Activated CD4-positive, alpha-beta memory T cell treated with anti-CD3 and anti-CD28 coated beads for 36 hours (primary cell): ENCODE measurements around the gene MMAA. TPM values are rescaled to one million over a fixed set of nuclear protein-coding genes. Genes with fewer than 3 reads are reported as not detected.
"Not testable (repeated sequence)": the region's sequence is repeated elsewhere in the genome, so short reads cannot be mapped to it uniquely, and the experiment has no call there.

Experiments used
- CTCF ChIA-PET: fragments of 350-600 bp; sonication (Branson Sonifier 250); formaldehyde crosslinking; loops from one replicate; lab custom pipeline; 2021; ENCODE audit warnings: antibody characterized with exemption, inconsistent platforms; lab: Charles Lee
- POLR2A ChIA-PET: fragments of 350-600 bp; sonication (Branson Sonifier 250); formaldehyde crosslinking; loops from one replicate; lab custom pipeline; 2021; ENCODE audit warnings: antibody characterized with exemption; lab: Charles Lee
- DNase-seq: peaks from one replicate; pipeline ENCODE4 v3.0.0-alpha.2; 2020
- H3K27ac Mint-ChIP-seq: one replicate; pipeline ENCODE4 v1.8.0; 2021; ENCODE audit warnings: mixed read lengths
- H3K27me3 Mint-ChIP-seq: one replicate; pipeline ENCODE4 v1.8.0; 2021; ENCODE audit warnings: mixed read lengths
- H3K36me3 Mint-ChIP-seq: one replicate; pipeline ENCODE4 v1.8.0; 2021; ENCODE audit warnings: mixed read lengths
- H3K4me1 Mint-ChIP-seq: one replicate; pipeline ENCODE4 v1.8.0; 2021; ENCODE audit warnings: low read depth, mixed read lengths
- H3K4me3 Mint-ChIP-seq: one replicate; pipeline ENCODE4 v1.8.0; 2021; ENCODE audit warnings: mild to moderate bottlenecking, mixed read lengths
- H3K9me3 Mint-ChIP-seq: one replicate; pipeline ENCODE4 v1.8.0; 2021; ENCODE audit warnings: mixed read lengths
- intact Hi-C: fragments of 100-400 bp; cut with micrococcal nuclease; formaldehyde crosslinking; loops from one replicate; pipeline ENCODE4 v1.15.1; 2023
- total RNA-seq, 2 experiments: library from RNA; stranded (reverse); gene quantifications; one replicate each; pipeline ENCODE4 v1.2.3, GENCODE V29; 2021

The MMAA gene
- total RNA-seq, 2 experiments from 2014 or later, result 24.4 to 25.1 TPM

DNA sequence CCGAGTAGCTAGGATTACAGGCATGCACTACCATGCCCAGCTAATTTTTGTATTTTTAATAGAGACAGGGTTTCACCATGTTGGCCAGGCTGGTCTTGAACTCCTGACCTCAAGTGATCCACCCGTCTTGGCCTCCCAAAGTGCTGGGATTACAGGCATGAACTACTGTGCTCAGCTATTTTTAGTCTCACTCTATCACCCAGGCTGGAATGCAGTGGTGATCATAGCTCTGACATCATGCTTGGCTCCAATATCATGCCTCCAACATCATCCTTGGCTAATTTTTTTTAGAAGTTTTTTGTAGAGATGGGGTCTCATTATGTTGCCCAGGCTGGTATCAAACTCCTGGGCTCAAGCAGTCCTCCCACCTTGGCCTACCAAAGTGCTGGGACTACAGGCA lies 21.1 kb downstream of the MMAA start:
- peaks cover 36% of the 10 kb centered on the region for H3K36me3 Mint-ChIP-seq
- peaks cover 17% of the 10 kb centered on the region for H3K4me1 Mint-ChIP-seq
- intact Hi-C loops, H3K27ac Mint-ChIP-seq, H3K4me3 Mint-ChIP-seq, H3K9me3 Mint-ChIP-seq, H3K27me3 Mint-ChIP-seq, DNase-seq, POLR2A ChIA-PET: not testable (repeated sequence)
- CTCF ChIA-PET, result interaction anchor here (0.6 kb wide), 1 partner anchor 1326 kb away, joined by 3 read pairs; no protein-coding TSS in a partner anchor

DNA sequence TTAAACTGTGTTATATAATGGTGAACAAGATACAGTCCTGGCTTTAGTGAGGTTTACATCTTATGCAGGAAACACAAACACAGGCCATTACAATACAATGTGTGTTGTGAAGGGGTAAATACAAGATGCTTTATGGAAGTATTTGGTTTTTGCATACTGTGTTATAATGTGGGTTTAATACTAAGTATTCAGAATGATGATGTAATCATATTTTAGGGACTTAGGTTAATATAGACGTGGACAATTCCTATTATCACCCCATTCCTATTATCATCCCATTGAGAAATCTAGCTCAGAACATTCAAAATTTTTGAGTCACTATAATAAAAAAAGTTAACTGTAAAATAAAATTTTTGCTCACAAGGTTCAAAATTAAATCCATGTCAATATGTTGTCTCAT lies 24.1 kb downstream of the MMAA start:
- H3K4me3 Mint-ChIP-seq, result no peak overlapping the region
- POLR2A ChIA-PET, result no interaction called here
- H3K27me3 Mint-ChIP-seq, result no peaks in the 10 kb centered on the region
- no peak for DNase-seq
- peaks cover 46% of the 10 kb centered on the region for H3K36me3 Mint-ChIP-seq
- H3K9me3 Mint-ChIP-seq, result no peaks in the 10 kb centered on the region
- CTCF ChIA-PET, result interaction anchor here (0.8 to 1.5 kb wide), 3 partner anchors 8 to 23 kb away, joined by 4 to 7 read pairs (median 4); partner anchors contain the start of gene MMAA
- no peak overlapping the region for H3K27ac Mint-ChIP-seq
- intact Hi-C loops, result no loop called here
- H3K4me1 Mint-ChIP-seq, result peaks cover 6% of the 10 kb centered on the region

DNA sequence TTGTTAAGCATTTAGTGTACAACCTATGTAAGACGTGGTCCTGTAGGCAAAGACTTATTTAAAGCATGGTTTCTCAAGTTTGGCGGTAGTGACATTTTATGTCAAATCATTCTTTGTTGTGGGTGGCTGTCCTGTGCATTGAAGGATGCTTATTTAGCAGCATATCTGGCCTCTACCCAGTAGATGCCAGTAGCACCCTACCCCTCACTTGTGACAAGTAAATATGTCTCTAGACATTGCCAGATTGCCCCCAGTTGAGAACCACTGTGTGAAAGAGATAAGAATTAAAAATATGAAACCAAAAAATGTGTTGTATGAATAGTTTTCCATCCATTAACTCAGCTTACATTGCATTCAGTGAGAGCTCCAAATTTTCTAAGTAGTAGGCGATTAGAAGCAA lies 25.5 kb downstream of the MMAA start:
- Mint-ChIP-seq H3K9me3 (no peaks in the 10 kb centered on the region), H3K4me1 (peaks cover 6% of the 10 kb centered on the region), H3K36me3 (peaks cover 40% of the 10 kb centered on the region), H3K4me3 (no peak overlapping the region), H3K27ac (no peak overlapping the region), H3K27me3 (no peaks in the 10 kb centered on the region)
- ChIA-PET CTCF (no interaction called here), POLR2A (no interaction called here)
- DNase-seq, result no peak
- intact Hi-C loops, result no loop called here

DNA sequence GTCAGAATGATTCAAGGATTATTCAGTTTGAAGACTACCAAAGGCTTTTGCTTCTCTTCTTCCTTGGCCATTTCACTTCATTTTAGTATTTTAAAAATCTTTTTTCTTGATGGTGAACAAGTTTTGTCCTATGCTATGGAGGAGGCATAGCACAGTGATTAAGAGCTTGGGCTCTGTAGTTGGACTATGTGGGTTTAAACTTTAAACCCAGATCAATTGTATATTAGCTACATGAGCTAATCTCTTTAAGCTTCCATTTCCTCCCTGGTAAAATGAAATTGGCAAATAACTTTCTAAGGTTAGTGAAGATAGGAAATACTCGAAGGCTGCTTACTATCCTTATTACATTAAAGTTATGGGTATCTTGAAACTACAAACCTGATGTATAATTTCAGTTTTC lies 37.0 kb downstream of the MMAA start:
- ChIA-PET CTCF (no interaction called here), POLR2A (no interaction called here)
- Mint-ChIP-seq H3K27ac (no peak overlapping the region), H3K27me3 (no peaks in the 10 kb centered on the region), H3K4me3 (no peak overlapping the region), H3K36me3 (peaks cover 80% of the 10 kb centered on the region), H3K4me1 (no peaks in the 10 kb centered on the region), H3K9me3 (peaks cover 31% of the 10 kb centered on the region)
- intact Hi-C loops, result no loop called here
- DNase-seq, result no peak

- Mint-ChIP-seq H3K36me3 (peaks cover 57% of the 10 kb centered on the region), H3K4me3 (no peak overlapping the region), H3K4me1 (no peaks in the 10 kb centered on the region), H3K27me3 (no peaks in the 10 kb centered on the region), H3K9me3 (peaks cover 56% of the 10 kb centered on the region), H3K27ac (no peak overlapping the region)
- ChIA-PET POLR2A (no interaction called here), CTCF (no interaction called here)
- intact Hi-C loops, result no loop called here
- DNase-seq, result no peak
Measured at GRCh38 chr4:145660064-145660463, 40.9 kb downstream of the MMAA start.

DNA sequence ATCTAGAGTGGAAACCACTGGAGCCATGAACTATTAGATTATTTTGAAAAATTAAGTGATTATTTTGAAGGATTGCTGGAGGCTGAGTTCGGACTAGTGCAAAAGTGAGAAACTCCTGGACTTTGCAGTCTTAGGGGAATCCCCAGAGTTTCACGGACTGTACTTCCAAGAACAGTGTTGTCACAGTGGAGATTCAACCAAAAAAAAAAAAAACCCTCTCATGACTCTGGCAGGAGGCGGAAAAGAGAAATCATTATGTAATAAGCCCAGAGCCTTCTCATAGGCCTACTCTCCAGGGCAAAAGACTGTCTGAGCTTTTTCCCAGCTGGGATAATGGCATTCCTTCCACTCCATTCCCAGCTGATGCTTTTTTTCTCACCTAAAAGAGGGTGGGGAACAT lies 44.0 kb downstream of the MMAA start:
- CTCF ChIA-PET, result no interaction called here
- POLR2A ChIA-PET, result no interaction called here
- peaks cover 29% of the 10 kb centered on the region for H3K36me3 Mint-ChIP-seq
- H3K4me1 Mint-ChIP-seq, result no peaks in the 10 kb centered on the region
- no peak for DNase-seq
- no peak overlapping the region for H3K27ac Mint-ChIP-seq
- H3K9me3 Mint-ChIP-seq, result peaks cover 58% of the 10 kb centered on the region
- H3K4me3 Mint-ChIP-seq, result no peak overlapping the region
- intact Hi-C loops, result no loop called here
- no peaks in the 10 kb centered on the region for H3K27me3 Mint-ChIP-seq

GRCh38 chr4:145665773-145666172 lies 46.6 kb downstream of the MMAA start:
- Mint-ChIP-seq H3K9me3 (peaks cover 39% of the 10 kb centered on the region), H3K4me1 (no peaks in the 10 kb centered on the region), H3K27ac (no peak overlapping the region), H3K4me3 (no peak overlapping the region), H3K27me3 (peaks cover 2% of the 10 kb centered on the region), H3K36me3 (peaks cover 5% of the 10 kb centered on the region)
- DNase-seq, result no peak
- ChIA-PET CTCF (no interaction called here), POLR2A (no interaction called here)
- intact Hi-C loops, result no loop called here

- DNase-seq, result no peak
- Mint-ChIP-seq H3K9me3 (peaks cover 14% of the 10 kb centered on the region), H3K27me3 (peaks cover 2% of the 10 kb centered on the region), H3K36me3 (no peaks in the 10 kb centered on the region), H3K4me1 (no peaks in the 10 kb centered on the region), H3K4me3 (no peak overlapping the region), H3K27ac (no peak overlapping the region)
- intact Hi-C loops, result no loop called here
- CTCF ChIA-PET, result no interaction called here
- POLR2A ChIA-PET, result no interaction called here
Measured at GRCh38 chr4:145670422-145670821, 51.2 kb downstream of the MMAA start.

- no peak overlapping the region for H3K4me3 Mint-ChIP-seq
- DNase-seq, result no peak
- ChIA-PET CTCF (no interaction called here), POLR2A (no interaction called here)
- peaks cover 9% of the 10 kb centered on the region for H3K9me3 Mint-ChIP-seq
- H3K27ac Mint-ChIP-seq, result no peak overlapping the region
- H3K4me1 Mint-ChIP-seq, result no peaks in the 10 kb centered on the region
- peaks cover 18% of the 10 kb centered on the region for H3K27me3 Mint-ChIP-seq
- no peaks in the 10 kb centered on the region for H3K36me3 Mint-ChIP-seq
- intact Hi-C loops, result no loop called here
Measured at GRCh38 chr4:145679520-145679919, 60.3 kb downstream of the MMAA start.

DNA sequence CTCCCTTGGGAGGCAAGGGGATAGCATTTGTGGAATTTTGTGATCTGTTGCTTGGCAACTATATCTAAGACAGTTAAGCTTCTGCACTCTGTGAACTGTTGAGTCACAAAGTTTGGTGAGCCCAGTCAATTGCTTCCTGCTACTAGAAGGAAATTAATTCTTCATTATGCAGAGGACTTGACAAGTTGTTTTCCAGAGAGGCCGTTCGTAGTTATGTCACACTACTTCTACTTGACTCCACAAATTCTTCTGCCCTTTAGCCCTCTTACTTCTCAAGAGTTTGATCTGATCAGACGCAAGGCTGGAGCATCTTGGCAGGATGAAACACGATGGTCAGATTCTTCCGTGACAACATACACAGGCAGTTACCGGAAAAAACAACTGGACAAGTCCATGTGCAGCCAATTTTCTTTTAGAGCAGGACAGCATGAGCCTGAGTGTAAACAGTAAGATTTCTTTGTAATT lies 60.8 kb downstream of the MMAA start, which contains the start of gene C4orf51:
Gene C4orf51 (plus strand): TSS at position 156 of the 465 bp plus-strand sequence. CDS start 58 bp downstream, at position 214.
- Mint-ChIP-seq H3K27ac (no peak within 1 kb of the TSS), H3K36me3 (no peaks in the 10 kb centered on the region), H3K4me3 (no peak within 1 kb of the TSS), H3K9me3 (peaks cover 9% of the 10 kb centered on the region), H3K27me3 (peaks cover 18% of the 10 kb centered on the region), H3K4me1 (no peaks in the 10 kb centered on the region)
- CTCF ChIA-PET, result interaction anchor here (1.1 kb wide), 1 partner anchor 63 kb away, joined by 3 read pairs; no protein-coding TSS in a partner anchor
- POLR2A ChIA-PET, result no interaction called here
- no peak for DNase-seq
- intact Hi-C loops, result no loop called here

GRCh38 chr4:145680902-145681301 lies 61.7 kb downstream of the MMAA start:
- H3K27me3 Mint-ChIP-seq, result peaks cover 21% of the 10 kb centered on the region
- intact Hi-C loops, result no loop called here
- H3K36me3 Mint-ChIP-seq, result no peaks in the 10 kb centered on the region
- ChIA-PET CTCF (interaction anchor here (0.6 to 1.1 kb wide), 2 partner anchors 64 to 442 kb away, joined by 3 to 4 read pairs; no protein-coding TSS in a partner anchor), POLR2A (no interaction called here)
- peaks cover 9% of the 10 kb centered on the region for H3K9me3 Mint-ChIP-seq
- no peak overlapping the region for H3K4me3 Mint-ChIP-seq
- no peak for DNase-seq
- no peaks in the 10 kb centered on the region for H3K4me1 Mint-ChIP-seq
- H3K27ac Mint-ChIP-seq, result no peak overlapping the region

GRCh38 chr4:145681518-145681917 lies 62.3 kb downstream of the MMAA start:
- no peak for DNase-seq
- intact Hi-C loops, result no loop called here
- Mint-ChIP-seq H3K4me1 (no peaks in the 10 kb centered on the region), H3K27me3 (peaks cover 21% of the 10 kb centered on the region), H3K27ac (no peak overlapping the region), H3K4me3 (no peak overlapping the region), H3K36me3 (no peaks in the 10 kb centered on the region), H3K9me3 (peaks cover 9% of the 10 kb centered on the region)
- POLR2A ChIA-PET, result no interaction called here
- CTCF ChIA-PET, result no interaction called here

DNA sequence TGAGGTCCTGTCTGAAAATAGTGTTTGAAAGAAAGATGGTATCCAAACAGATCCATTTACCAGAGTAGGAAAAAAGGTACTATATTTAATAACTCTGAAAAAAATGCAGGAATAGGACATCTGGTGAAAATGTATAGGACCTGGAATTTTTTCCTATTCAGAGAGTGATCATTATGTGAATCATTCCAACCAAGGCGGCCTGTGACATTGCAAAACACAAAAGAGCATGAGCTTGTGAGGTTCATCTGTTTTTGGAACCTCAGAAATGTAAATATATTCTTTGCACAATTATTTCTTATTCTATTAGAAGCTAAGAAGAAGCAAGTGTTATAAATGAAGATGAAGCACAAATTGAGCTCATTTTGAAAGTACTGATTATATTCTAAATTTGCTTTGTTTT lies 62.8 kb downstream of the MMAA start:
- Mint-ChIP-seq H3K9me3 (peaks cover 6% of the 10 kb centered on the region), H3K27ac (no peak overlapping the region), H3K36me3 (no peaks in the 10 kb centered on the region), H3K4me1 (no peaks in the 10 kb centered on the region), H3K4me3 (no peak overlapping the region), H3K27me3 (peaks cover 21% of the 10 kb centered on the region)
- CTCF ChIA-PET, result no interaction called here
- POLR2A ChIA-PET, result no interaction called here
- intact Hi-C loops, result no loop called here
- no peak for DNase-seq
